Fibroblast of lung (primary cell): ENCODE results near the gene NKD2.

Experiments
- EZH2 ChIP-seq: IDR thresholded peaks from 2 replicates; pipeline ENCODE4 v1.5.1; 2012; ENCODE audit warnings: low read length, control low read depth, mild to moderate bottlenecking; ENCODE audit errors: missing control alignments
- TF ChIP-seq, protein P1 (sequence below), 2 donors: IDR thresholded peaks in 1 of 2; conservative IDR thresholded peaks in 1 of 2; 1 replicate in 1 of 2; 2 replicates in 1 of 2; pipeline ENCODE4 v1.5.1; 2011 to 2012; ENCODE audit warnings: low read length in 2 of 2, control low read depth in 1 of 2, inconsistent platforms in 1 of 2, low read depth in 1 of 2, mild to moderate bottlenecking in 1 of 2

GRCh38 chr5:1064383-1065142 is 56.0 kb downstream of the NKD2 start:
- TF ChIP-seq, protein P1, sequence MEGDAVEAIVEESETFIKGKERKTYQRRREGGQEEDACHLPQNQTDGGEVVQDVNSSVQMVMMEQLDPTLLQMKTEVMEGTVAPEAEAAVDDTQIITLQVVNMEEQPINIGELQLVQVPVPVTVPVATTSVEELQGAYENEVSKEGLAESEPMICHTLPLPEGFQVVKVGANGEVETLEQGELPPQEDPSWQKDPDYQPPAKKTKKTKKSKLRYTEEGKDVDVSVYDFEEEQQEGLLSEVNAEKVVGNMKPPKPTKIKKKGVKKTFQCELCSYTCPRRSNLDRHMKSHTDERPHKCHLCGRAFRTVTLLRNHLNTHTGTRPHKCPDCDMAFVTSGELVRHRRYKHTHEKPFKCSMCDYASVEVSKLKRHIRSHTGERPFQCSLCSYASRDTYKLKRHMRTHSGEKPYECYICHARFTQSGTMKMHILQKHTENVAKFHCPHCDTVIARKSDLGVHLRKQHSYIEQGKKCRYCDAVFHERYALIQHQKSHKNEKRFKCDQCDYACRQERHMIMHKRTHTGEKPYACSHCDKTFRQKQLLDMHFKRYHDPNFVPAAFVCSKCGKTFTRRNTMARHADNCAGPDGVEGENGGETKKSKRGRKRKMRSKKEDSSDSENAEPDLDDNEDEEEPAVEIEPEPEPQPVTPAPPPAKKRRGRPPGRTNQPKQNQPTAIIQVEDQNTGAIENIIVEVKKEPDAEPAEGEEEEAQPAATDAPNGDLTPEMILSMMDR (conservative IDR thresholded peaks at IDR 0.05 in 1 of 2, IDR thresholded peaks at IDR 0.05 in 1 of 2; ENCODE audit: low read depth in 1 of 2, low read length in 2 of 2) = no peak
- no peak for TF ChIP-seq EZH2
